HG02852 (cell line): ENCODE data around the gene PKN2.
"Not testable (repeated sequence)": the region's sequence is repeated elsewhere in the genome, so short reads cannot be mapped to it uniquely, and the experiment has no call there.

Experiments
- ATAC-seq: cut with Tn5 transposase; IDR thresholded peaks from one replicate; pipeline ENCODE4 v1.9.1; 2021; ENCODE audit warnings: mild to moderate bottlenecking, moderate library complexity; ENCODE audit not compliant: unreplicated experiment

PKN2 gene

GRCh38 chr1:88876573-88877365 lies 192.7 kb downstream of the PKN2 start:
- no peak for ATAC-seq

DNA sequence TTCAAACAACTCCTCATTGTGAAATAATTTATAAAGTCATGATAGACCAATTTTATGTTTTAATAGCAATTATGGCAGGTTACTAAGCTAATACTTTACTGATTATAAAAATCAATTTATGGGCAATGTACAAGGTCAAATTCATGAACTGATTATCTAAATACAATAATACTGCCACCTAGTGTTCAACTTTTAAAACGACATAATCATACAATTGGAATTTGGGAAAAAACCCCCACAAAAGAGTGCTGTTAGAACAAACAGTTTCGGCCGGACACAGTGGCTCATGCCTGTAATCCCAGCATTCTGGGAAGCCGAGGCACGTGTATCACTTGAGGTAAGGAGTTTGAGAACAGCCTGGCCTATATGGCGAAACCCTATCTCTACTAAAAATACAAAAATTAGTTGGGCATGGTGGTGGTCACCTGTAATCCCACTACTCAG lies 193.3 kb downstream of the PKN2 start:
- ATAC-seq: no peak

DNA sequence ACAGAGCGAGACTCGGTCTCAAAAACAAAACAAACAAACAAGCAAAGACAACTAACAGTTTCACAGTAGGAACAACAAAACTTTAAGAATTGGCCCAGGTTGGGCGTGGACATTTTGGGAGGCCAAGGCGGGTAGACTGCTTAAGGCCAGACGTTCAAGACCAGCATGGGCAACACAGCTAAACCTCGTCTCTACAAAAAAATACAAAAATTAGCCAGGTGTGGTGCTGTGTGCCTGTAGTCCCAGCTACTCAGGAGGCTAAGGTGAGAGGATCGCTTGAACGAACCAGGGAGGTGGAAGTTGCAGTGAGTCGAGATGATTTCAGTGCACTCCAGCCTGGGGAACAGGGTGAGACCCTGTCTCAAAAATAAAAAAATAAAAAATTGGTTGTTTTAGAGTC lies 193.8 kb downstream of the PKN2 start:
- ATAC-seq: no peak

DNA sequence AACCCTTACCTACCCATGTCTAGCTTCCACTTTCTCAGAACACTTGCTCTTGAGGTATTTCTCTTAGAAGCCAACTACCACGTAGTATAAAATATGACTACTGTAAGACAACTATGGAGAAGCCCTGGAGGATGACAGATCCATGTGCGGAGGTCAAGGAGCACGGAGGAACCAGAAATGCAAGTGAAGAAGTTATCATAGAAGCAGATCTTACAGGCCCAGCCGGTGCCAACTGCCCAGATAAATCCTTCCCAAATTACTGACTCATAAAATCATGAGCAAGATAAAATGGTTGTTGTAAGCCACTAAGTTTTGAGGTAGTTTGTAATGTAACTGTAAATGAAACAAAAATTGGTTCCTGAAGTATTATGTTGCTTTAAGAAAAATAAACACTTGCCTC lies 194.7 kb downstream of the PKN2 start:
- ATAC-seq: no peak

GRCh38 chr1:88880717-88881116 lies 196.6 kb downstream of the PKN2 start:
- not testable (repeated sequence) for ATAC-seq

GRCh38 chr1:88883156-88883555 lies 199.1 kb downstream of the PKN2 start:
- ATAC-seq: no peak
